MM.1S (cell line): ENCODE measurements around the gene RPL35.

ENCODE experiments used
- DNase-seq: peaks from one replicate; pipeline ENCODE4 v3.0.0-alpha.2; 2015
- H2AFZ ChIP-seq: fragments of 300-600 bp; sonication (generic); 2 replicates; pipeline ENCODE4 v1.6.0; 2016; ENCODE audit warnings: antibody characterized with exemption, low read length
- H3F3A ChIP-seq: fragments of 300-600 bp; sonication (generic); 2 replicates; pipeline ENCODE4 v1.6.1; 2016; ENCODE audit warnings: mild to moderate bottlenecking, antibody characterized with exemption, low read length, moderate library complexity, mixed read lengths; ENCODE audit not compliant: insufficient read depth
- H3K27ac ChIP-seq: fragments of 300-600 bp; sonication (generic); 2 replicates; pipeline ENCODE4 v1.5.1; 2016; ENCODE audit warnings: mild to moderate bottlenecking, low read length
- H3K27me3 ChIP-seq: fragments of 300-600 bp; sonication (generic); replicated peaks from 2 replicates; pipeline ENCODE4 v1.6.0; 2016; ENCODE audit warnings: low read length; ENCODE audit not compliant: insufficient read depth
- H3K36me3 ChIP-seq: fragments of 300-600 bp; sonication (generic); replicated peaks from 2 replicates; pipeline ENCODE4 v1.6.1; 2016; ENCODE audit warnings: mild to moderate bottlenecking, low read length, mixed read lengths; ENCODE audit not compliant: insufficient read depth
- H3K4me1 ChIP-seq: fragments of 300-600 bp; sonication (generic); 2 replicates; pipeline ENCODE4 v1.6.1; 2016; ENCODE audit warnings: low read length, mixed read lengths
- H3K4me2 ChIP-seq: fragments of 300-600 bp; sonication (generic); 2 replicates; pipeline ENCODE4 v1.6.0; 2016; ENCODE audit warnings: low read depth, low read length
- H3K4me3 ChIP-seq: fragments of 300-600 bp; sonication (generic); 2 replicates; pipeline ENCODE4 v1.5.1; 2016; ENCODE audit warnings: low read length, mixed read lengths
- H3K79me2 ChIP-seq: fragments of 300-600 bp; sonication (generic); 2 replicates; pipeline ENCODE4 v1.6.1; 2016; ENCODE audit warnings: mixed run types, low read length, mixed read lengths
- H3K9ac ChIP-seq: fragments of 300-600 bp; sonication (generic); 2 replicates; pipeline ENCODE4 v1.6.1; 2016; ENCODE audit warnings: low read length, mixed read lengths
- H3K9me2 ChIP-seq: fragments of 300-600 bp; sonication (generic); replicated peaks from 2 replicates; pipeline ENCODE4 v1.6.1; 2016; ENCODE audit warnings: mild to moderate bottlenecking, low read length, mixed read lengths; ENCODE audit not compliant: insufficient read depth
- H3K9me3 ChIP-seq: fragments of 300-600 bp; sonication (generic); replicated peaks from 2 replicates; pipeline ENCODE4 v1.6.1; 2016; ENCODE audit warnings: mild to moderate bottlenecking, low read length, mixed read lengths; ENCODE audit not compliant: insufficient read depth
- H4K20me1 ChIP-seq: fragments of 300-600 bp; sonication (generic); 2 replicates; pipeline ENCODE4 v1.6.1; 2016; ENCODE audit warnings: mild to moderate bottlenecking, low read length, moderate library complexity, mixed read lengths; ENCODE audit not compliant: insufficient read depth
- CTCF ChIP-seq: fragments of 300-600 bp; sonication (generic); IDR thresholded peaks from 2 replicates; pipeline ENCODE4 v1.5.1; 2016; ENCODE audit warnings: antibody characterized with exemption, low read length, mixed read lengths
- EZH2 ChIP-seq: fragments of 300-600 bp; sonication (generic); optimal IDR thresholded peaks from 2 replicates; pipeline ENCODE3; 2017; ENCODE audit warnings: low read depth, mild to moderate bottlenecking, antibody characterized with exemption, low read length, mixed read lengths
- EZH2phosphoT487 ChIP-seq: fragments of 300-600 bp; sonication (generic); IDR thresholded peaks from 2 replicates; pipeline ENCODE4 v1.6.1; 2018; ENCODE audit warnings: antibody characterized with exemption, low read length

RPL35 gene

GRCh38 chr9:124887832-124888231, 26.1 kb upstream of the RPL35 start:
- Histone ChIP-seq H3K4me1 (no peaks in the 10 kb centered on the region), H3K79me2 (no peaks in the 10 kb centered on the region), H3K9me3 (no peaks in the 10 kb centered on the region), H3K9ac (no peak overlapping the region), H3K36me3 (no peaks in the 10 kb centered on the region; the same call in 1 of the 2 replicates), H3K4me3 (no peak overlapping the region), H3K9me2 (no peaks in the 10 kb centered on the region), H3K4me2 (no peak overlapping the region), H3K27ac (no peak overlapping the region), H3F3A (no peaks in the 10 kb centered on the region), H4K20me1 (no peaks in the 10 kb centered on the region), H3K27me3 (no peaks in the 10 kb centered on the region), H2AFZ (no peak overlapping the region)
- no peak for TF ChIP-seq CTCF
- no peak for TF ChIP-seq EZH2
- no peak for TF ChIP-seq EZH2phosphoT487
- no peak for DNase-seq

GRCh38 chr9:124886866-124887492, 25.2 kb upstream of the RPL35 start:
- no peaks in the 10 kb centered on the region for H3K27me3 ChIP-seq
- no peaks in the 10 kb centered on the region; the same call in 1 of the 2 replicates for H3K36me3 ChIP-seq
- no peak for TF ChIP-seq EZH2phosphoT487
- TF ChIP-seq EZH2 = no peak
- TF ChIP-seq CTCF = no peak
- H2AFZ ChIP-seq = no peak overlapping the region
- no peaks in the 10 kb centered on the region for H3K9me2 ChIP-seq
- no peaks in the 10 kb centered on the region for H3F3A ChIP-seq
- H4K20me1 ChIP-seq = no peaks in the 10 kb centered on the region
- no peak overlapping the region for H3K4me2 ChIP-seq
- no peak overlapping the region for H3K4me3 ChIP-seq
- no peak for DNase-seq
- no peaks in the 10 kb centered on the region for H3K9me3 ChIP-seq
- no peak overlapping the region for H3K27ac ChIP-seq
- no peaks in the 10 kb centered on the region for H3K4me1 ChIP-seq
- H3K9ac ChIP-seq = no peak overlapping the region
- H3K79me2 ChIP-seq = no peaks in the 10 kb centered on the region

- H3K9me2 ChIP-seq = no peaks in the 10 kb centered on the region
- no peaks in the 10 kb centered on the region for H3K4me1 ChIP-seq
- H3F3A ChIP-seq = no peaks in the 10 kb centered on the region
- no peak for DNase-seq
- H3K9me3 ChIP-seq = no peaks in the 10 kb centered on the region
- H2AFZ ChIP-seq = no peak overlapping the region
- H3K9ac ChIP-seq = no peak overlapping the region
- no peak for TF ChIP-seq CTCF
- TF ChIP-seq EZH2 = no peak
- no peak for TF ChIP-seq EZH2phosphoT487
- no peak overlapping the region for H3K4me2 ChIP-seq
- no peak overlapping the region for H3K4me3 ChIP-seq
- H3K79me2 ChIP-seq = no peaks in the 10 kb centered on the region
- H3K27me3 ChIP-seq = no peaks in the 10 kb centered on the region
- H3K36me3 ChIP-seq = no peaks in the 10 kb centered on the region; the same call in 1 of the 2 replicates
- no peaks in the 10 kb centered on the region for H4K20me1 ChIP-seq
- no peak overlapping the region for H3K27ac ChIP-seq
Observed at GRCh38 chr9:124886461-124886860, 24.7 kb upstream of the RPL35 start.
